HEK293T (cell line): ENCODE data around the gene CNTN2.

Source experiments
- FOXM1 ChIP-seq: fragments of 450-650 bp; IDR thresholded peaks from 2 replicates; pipeline ENCODE4 v1.6.1; 2017; ENCODE audit warnings: mild to moderate bottlenecking, borderline replicate concordance
- HDGF ChIP-seq: fragments of 450-650 bp; IDR thresholded peaks from 2 replicates; pipeline ENCODE4 v1.6.1; 2017; ENCODE audit warnings: antibody characterized with exemption, borderline replicate concordance
- NFRKB ChIP-seq: fragments of 450-650 bp; IDR thresholded peaks from 2 replicates; pipeline ENCODE4 v1.6.1; 2016; ENCODE audit warnings: mild to moderate bottlenecking, moderate library complexity
- SP1 ChIP-seq: fragments of 450-650 bp; IDR thresholded peaks from 2 replicates; pipeline ENCODE4 v1.6.1; 2017

DNA sequence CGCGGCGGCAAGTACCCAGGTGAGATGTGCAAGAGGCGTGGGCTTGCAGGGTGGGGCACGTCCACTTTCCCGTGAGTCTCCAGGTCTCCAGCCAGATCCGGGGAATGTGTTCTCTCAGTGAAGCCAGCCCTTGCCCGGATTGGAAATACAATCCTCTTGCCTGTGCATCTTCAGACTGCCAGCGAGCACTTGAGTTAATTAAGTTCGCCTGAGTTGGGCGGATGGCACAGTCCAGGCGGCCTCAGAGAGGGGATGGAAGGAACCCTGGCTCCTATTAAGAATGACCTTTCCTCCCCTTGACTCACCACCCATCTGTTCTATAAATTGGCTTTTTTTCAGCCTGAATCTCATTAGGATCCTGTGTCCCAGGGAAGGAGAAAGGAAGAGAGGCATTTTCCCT lies 33.3 kb upstream of the CNTN2 start:
- TF ChIP-seq HDGF: no peak
- no peak for TF ChIP-seq FOXM1
- TF ChIP-seq SP1: no peak
- TF ChIP-seq NFRKB: no peak
